GM18519 (cell line): ENCODE measurements around the gene GDF10.

Experiments
- ATAC-seq: cut with Tn5 transposase; IDR thresholded peaks from one replicate; pipeline ENCODE4 v1.9.1; 2021; ENCODE audit warnings: mild to moderate bottlenecking, moderate library complexity; ENCODE audit not compliant: unreplicated experiment, low FRiP score

The GDF10 gene

DNA sequence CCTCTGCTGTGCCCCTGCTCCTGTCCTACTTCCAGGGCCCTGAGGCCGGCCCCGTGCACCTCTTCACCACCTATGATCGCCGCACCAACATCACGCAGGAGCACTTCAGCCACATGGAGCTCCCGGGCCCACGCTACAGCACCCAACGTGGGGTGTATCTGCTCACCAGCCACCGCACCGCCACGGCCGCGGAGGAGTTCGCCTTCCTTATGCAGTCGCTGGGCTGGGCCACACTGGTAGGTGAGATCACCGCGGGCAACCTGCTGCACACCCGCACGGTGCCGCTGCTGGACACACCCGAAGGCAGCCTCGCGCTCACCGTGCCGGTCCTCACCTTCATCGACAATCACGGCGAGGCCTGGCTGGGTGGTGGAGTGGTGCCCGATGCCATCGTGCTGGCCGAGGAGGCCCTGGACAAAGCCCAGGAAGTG is 50.0 kb downstream of the GDF10 start:
- ATAC-seq, result no peak

DNA sequence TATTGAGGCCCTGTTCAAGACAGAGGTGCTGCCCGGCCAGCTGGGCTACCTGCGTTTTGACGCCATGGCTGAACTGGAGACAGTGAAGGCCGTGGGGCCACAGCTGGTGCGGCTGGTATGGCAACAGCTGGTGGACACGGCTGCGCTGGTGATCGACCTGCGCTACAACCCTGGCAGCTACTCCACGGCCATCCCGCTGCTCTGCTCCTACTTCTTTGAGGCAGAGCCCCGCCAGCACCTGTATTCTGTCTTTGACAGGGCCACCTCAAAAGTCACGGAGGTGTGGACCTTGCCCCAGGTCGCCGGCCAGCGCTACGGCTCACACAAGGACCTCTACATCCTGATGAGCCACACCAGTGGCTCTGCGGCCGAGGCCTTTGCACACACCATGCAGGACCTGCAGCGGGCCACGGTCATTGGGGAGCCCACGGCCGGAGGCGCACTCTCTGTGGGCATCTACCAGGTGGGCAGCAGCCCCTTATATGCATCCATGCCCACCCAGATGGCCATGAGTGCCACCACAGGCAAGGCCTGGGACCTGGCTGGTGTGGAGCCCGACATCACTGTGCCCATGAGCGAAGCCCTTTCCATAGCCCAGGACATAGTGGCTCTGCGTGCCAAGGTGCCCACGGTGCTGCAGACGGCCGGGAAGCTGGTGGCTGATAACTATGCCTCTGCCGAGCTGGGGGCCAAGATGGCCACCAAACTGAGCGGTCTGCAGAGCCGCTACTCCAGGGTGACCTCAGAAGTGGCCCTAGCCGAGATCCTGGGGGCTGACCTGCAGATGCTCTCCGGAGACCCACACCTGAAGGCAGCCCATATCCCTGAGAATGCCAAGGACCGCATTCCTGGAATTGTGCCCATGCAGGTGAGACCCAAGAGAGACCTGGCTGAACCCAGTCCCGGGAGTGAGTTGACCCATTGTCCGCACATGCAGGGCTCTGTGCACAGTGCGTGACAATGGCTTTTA is 51.0 kb downstream of the GDF10 start:
- ATAC-seq, result no peak

DNA sequence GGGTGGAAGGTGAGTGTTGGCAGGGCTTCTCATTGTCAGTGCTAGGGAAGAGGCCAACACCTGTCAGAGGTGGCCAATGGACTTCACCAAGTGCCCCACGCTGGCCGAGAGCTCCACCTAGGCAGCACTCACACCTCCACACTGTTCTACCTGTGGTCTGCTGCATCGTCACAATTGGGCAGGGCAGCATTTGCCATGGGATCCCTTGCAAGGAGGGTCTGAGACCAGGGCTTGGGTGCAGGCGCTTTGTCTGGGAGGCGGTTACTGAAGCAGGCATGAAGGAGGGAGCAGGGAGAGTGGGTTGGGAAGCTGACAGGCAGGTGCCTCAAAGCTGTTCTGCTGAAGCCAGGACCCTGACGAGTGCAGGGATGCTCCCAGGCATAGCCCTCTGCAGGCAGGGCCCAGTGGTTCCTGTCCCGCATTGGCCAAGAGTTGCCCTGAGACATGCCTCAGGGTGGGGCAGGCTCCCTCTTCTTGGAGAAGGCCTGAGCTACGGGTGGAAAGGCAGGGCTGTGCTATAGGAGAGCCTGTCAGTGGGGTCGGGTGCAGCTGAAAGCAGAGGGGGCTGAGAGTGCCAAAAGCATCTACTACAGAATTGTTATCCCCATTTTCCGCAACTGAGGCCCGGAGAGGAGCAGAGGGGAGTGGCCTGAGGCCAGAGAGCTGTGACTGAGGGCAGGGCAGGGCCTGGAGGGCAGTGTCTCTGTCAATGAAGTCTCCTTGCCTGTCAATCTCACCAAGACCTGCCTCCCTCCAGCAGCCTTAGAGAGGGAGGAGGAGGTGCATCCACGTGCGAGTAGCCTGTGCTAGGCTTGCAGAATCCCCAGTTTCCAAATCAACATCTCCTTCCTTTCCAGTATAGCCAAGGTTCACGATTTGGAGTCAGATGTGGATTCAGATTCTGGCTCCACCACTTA is 52.2 kb downstream of the GDF10 start:
- no peak for ATAC-seq

GRCh38 chr10:47353351-47353750 is 53.4 kb downstream of the GDF10 start:
- ATAC-seq, result no peak

GRCh38 chr10:47354165-47354564 is 54.2 kb downstream of the GDF10 start:
- ATAC-seq, result no peak

DNA sequence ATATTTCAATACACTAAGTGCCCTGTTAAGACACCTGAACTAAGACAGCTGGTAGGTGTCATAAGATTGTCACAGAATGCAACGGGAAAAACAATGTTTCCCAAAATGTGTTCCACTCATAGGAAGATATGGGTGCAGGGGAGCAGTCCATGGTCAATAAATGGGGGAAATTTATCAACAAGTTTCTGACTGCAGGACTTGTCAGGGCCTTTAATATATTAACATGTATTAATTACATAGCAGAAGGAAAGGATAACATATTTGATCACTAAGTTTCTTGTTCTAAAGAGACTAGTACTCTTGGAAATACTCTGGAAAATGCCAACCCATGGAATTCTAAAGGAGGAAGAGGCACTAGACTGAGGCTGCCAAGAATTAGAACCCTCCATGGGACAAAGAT is 54.9 kb downstream of the GDF10 start:
- ATAC-seq, result no peak

GRCh38 chr10:47356708-47357107 is 56.7 kb downstream of the GDF10 start:
- ATAC-seq, result no peak

- no peak for ATAC-seq
These were observed 57.2 kb downstream of the GDF10 start for GRCh38 chr10:47357131-47357582.

- ATAC-seq, result no peak
These were observed 57.9 kb downstream of the GDF10 start for GRCh38 chr10:47357911-47358310.

DNA sequence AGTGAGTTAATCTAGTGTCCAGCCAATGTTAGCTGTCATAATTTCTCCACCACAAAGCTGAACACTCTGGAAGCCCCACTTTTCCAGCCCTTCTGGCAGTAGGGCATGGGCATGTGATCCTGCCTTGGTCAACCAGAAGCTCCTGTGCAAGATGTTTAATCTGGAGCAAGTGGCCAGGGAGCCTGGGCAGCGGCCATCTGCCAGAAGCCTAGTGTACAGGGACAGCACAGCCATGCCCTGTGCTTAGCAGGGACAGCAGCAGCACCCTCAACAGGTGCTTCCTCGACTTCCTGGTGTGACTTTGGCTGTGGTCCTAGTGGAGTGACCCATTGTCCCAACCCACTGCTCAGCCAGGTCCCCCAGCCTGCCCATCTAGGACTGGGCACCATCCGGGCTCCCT is 58.5 kb downstream of the GDF10 start:
- ATAC-seq, result no peak

DNA sequence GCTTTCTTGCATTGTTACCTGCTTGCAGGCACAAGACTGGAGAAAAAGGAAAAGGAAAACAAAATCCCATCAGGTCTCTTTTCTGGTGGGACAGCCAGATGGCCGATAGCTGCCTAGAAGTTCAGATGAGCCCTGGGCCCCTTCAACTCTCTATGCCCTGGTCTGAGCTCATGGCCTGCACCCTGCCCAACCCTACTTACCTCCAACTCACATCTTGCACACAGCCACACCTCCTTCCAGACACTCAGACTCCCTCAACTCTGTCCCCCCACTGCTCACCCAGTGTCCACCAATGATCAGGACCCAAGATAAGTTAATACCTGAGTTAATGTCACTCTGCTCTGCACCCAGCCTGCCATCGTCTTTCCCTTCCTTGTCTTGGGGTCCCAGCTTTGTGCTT is 59.1 kb downstream of the GDF10 start:
- no peak for ATAC-seq

DNA sequence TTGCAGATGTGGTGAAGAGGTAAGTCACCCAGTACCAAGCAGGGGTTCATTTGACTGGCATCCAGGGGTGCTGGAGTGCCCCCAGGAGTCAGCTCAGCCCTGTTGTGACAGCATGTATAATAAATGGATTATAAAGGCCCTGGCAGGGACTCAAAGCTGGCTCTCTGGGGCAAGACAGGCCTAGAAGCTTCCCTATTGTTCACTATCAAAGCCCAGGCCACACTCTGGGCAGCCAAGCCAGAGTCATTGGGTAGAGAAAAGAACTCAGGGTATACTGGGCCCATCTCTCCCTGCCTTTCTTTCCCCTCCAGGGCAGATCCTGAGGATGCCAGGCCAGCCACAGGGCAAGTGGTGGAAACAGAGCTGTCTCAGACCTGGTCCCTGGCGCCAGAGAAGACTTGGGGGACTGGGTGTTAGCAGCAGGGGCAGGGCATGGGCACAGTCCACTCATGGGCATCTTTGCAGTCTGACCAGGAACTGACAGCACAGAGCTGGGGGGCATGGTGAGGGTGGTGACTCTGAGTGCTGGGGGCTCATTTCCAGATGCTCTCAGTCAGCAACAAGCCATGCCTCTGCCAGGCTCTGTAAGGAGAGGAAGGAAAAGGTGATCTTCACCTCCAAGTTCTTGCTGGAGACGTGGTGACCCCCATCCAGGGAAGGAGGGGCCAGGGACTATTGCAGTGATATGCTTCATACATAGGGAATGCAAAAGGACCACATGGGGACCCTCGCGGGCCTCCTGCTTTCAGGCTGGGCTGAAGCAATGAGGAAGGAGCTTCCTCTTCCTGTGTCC is 59.8 kb downstream of the GDF10 start:
- ATAC-seq, result no peak

DNA sequence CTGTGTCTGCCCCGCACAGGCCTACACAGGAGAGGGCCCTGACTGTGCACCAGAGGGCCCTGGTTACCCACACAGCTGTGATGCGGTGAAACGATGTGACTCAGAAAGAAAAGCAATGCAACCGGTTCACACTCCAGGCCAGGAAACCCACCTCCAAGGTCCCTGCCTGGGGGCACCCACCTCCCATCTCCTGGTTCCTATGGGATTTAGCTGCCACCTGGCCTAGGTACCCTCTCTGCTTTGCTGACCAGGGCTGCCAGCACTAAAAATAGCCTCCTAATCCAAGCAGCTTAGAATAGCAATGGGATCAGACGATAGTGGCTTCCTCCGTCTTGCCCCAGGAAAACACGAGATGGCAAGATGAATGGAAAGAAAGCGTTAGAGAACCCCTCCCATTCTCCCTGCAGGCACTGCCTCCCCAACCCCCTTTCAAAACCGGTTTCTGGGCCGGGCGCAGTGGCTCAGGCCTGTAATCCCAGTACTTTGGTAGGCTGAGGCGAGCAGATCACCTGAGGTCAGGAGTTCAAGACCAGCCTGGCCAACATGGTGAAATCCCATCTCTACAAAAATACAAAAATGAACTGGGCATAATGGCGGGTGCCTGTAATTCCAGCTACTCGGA is 60.5 kb downstream of the GDF10 start:
- ATAC-seq, result no peak

- no peak for ATAC-seq
These were observed 61.3 kb downstream of the GDF10 start for GRCh38 chr10:47361293-47361692.

GRCh38 chr10:47362199-47362598 is 62.2 kb downstream of the GDF10 start:
- ATAC-seq, result no peak
